PFSK-1 (cell line): Measurements from ENCODE around the gene NUDT15.

Experiments
- FOXP2 ChIP-seq: optimal IDR thresholded peaks from 2 replicates; pipeline ENCODE3; 2011; ENCODE audit warnings: borderline replicate concordance, control low read depth, inconsistent platforms; ENCODE audit not compliant: insufficient read depth; ENCODE audit errors: extremely low read length, extremely low read depth
- POLR2AphosphoS5 ChIP-seq: IDR thresholded peaks from 2 replicates; pipeline ENCODE4 v1.6.1; 2012; ENCODE audit warnings: low read depth, mild to moderate bottlenecking, control low read depth, low read length, moderate library complexity
- SIN3A ChIP-seq: IDR thresholded peaks from 2 replicates; pipeline ENCODE4 v1.6.1; 2012; ENCODE audit warnings: mild to moderate bottlenecking, low read length, moderate library complexity, borderline replicate concordance; ENCODE audit not compliant: insufficient read depth
- TAF1 ChIP-seq: IDR thresholded peaks from 2 replicates; pipeline ENCODE4 v1.6.1; 2012; ENCODE audit warnings: low read length, control low read depth, borderline replicate concordance; ENCODE audit not compliant: insufficient read depth
- TF ChIP-seq, protein P1 (sequence below), 2 experiments: IDR thresholded peaks; 2 replicates each; pipeline versions ENCODE4 v1.6.1 to v1.8.0; 2011 to 2012; ENCODE audit warnings: low read depth in 2 of 2, low read length in 2 of 2, control low read depth in 1 of 2, inconsistent platforms in 1 of 2, mild to moderate bottlenecking in 1 of 2, moderate library complexity in 1 of 2; ENCODE audit not compliant: insufficient read depth in 1 of 2

NUDT15 gene

DNA sequence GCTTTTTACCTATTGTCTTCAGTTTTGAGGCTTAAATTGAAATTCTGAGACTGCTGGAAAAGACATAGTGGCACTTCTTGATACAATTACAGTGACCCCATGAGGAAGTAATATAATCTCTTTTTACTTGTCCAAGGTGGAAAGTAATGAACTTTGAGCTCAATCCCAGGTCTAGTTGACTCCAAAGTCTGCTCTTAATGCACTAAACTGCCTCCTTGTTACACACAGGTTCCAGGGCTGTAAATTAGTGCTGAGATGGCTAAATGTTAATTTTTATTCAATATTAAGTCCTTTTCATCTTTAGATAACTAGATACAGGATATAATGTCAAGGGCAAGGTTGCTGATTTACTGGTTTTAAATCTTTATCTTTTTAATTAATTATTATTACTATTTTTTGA, 2.5 kb downstream of the NUDT15 start:
- no peak for TF ChIP-seq TAF1
- TF ChIP-seq SIN3A: no peak
- TF ChIP-seq FOXP2: no peak
- no peak for TF ChIP-seq POLR2AphosphoS5
- TF ChIP-seq, protein P1, sequence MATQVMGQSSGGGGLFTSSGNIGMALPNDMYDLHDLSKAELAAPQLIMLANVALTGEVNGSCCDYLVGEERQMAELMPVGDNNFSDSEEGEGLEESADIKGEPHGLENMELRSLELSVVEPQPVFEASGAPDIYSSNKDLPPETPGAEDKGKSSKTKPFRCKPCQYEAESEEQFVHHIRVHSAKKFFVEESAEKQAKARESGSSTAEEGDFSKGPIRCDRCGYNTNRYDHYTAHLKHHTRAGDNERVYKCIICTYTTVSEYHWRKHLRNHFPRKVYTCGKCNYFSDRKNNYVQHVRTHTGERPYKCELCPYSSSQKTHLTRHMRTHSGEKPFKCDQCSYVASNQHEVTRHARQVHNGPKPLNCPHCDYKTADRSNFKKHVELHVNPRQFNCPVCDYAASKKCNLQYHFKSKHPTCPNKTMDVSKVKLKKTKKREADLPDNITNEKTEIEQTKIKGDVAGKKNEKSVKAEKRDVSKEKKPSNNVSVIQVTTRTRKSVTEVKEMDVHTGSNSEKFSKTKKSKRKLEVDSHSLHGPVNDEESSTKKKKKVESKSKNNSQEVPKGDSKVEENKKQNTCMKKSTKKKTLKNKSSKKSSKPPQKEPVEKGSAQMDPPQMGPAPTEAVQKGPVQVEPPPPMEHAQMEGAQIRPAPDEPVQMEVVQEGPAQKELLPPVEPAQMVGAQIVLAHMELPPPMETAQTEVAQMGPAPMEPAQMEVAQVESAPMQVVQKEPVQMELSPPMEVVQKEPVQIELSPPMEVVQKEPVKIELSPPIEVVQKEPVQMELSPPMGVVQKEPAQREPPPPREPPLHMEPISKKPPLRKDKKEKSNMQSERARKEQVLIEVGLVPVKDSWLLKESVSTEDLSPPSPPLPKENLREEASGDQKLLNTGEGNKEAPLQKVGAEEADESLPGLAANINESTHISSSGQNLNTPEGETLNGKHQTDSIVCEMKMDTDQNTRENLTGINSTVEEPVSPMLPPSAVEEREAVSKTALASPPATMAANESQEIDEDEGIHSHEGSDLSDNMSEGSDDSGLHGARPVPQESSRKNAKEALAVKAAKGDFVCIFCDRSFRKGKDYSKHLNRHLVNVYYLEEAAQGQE (IDR thresholded peaks at IDR 0.05; ENCODE audit: insufficient read depth in 1 of 2, low read depth in 2 of 2, low read length in 2 of 2): no peak

DNA sequence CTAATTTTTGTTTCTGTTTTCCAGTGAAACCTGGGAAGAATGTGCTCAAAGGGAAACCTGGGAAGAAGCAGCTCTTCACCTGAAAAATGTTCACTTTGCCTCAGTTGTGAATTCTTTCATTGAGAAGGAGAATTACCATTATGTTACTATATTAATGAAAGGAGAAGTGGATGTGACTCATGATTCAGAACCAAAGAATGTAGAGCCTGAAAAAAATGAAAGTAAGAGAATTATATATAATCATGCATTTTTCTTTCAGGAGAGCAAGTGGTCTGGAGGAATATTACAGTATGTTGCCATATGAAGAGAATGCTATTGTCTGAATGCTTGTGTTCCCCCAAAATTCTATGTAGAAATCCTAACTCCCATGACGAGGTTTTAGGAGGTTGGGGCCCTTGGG, 3.4 kb downstream of the NUDT15 start:
- TF ChIP-seq TAF1 (no peak), FOXP2 (no peak), SIN3A (no peak), POLR2AphosphoS5 (no peak)
- TF ChIP-seq, protein P1 (IDR thresholded peaks at IDR 0.05; ENCODE audit: insufficient read depth in 1 of 2, low read depth in 2 of 2, low read length in 2 of 2): no peak

DNA sequence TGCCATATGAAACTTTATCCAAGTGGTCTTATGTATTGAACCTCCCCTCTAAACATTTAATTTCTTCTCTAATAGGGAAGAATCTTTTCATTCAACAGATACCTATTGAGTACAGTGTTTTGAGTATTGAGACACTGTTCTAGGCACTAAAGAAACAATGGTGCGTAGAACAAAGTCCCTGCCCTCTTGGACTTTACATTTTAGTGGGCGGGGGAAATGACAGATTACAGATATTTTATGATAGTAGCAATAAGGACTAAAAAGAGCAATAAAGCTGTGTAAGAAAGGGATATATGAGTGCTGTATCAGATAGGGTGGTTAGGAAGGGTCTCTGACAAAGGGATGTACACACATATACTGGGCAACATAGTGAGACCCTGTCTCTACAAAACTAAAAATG, 5.4 kb downstream of the NUDT15 start:
- TF ChIP-seq TAF1: no peak
- no peak for TF ChIP-seq SIN3A
- TF ChIP-seq FOXP2: no peak
- TF ChIP-seq POLR2AphosphoS5: no peak
- TF ChIP-seq, protein P1 (IDR thresholded peaks at IDR 0.05; ENCODE audit: insufficient read depth in 1 of 2, low read depth in 2 of 2, low read length in 2 of 2): no peak

DNA sequence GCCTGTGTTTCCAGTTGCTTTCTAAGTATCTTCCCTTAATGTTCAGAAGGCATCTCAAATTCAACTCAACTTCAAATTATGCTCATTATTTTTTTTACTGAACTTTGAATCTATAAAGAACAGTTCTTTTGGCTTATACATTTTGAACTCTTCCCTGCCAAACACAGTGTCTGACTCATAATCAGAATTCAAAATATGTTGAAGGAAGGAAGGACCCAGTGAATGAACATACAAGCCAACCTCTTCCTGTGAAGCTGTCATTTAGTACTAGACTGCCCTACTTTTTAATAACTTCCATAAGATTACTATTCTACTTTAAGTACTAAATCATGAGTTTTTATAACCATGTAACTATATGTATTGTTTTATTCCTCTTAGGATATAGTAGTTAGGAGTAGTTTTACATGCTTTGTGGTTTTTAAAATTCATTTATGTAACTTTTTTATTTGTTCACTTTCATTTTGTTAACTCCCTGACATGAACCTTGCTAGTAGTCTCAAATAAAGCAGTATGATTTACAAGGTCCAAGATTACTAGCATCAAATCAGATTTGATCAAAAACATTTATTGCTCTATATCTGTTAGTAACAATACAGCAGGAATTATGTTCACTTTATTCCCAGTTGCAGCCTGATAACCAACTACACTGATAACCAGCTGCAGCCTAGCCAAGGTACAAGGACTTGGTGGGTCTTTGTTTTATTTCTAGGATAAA, 6.4 kb downstream of the NUDT15 start:
- TF ChIP-seq, protein P1 (IDR thresholded peaks at IDR 0.05; ENCODE audit: insufficient read depth in 1 of 2, low read depth in 2 of 2, low read length in 2 of 2): no peak
- TF ChIP-seq FOXP2 (no peak), POLR2AphosphoS5 (no peak), TAF1 (no peak), SIN3A (no peak)

DNA sequence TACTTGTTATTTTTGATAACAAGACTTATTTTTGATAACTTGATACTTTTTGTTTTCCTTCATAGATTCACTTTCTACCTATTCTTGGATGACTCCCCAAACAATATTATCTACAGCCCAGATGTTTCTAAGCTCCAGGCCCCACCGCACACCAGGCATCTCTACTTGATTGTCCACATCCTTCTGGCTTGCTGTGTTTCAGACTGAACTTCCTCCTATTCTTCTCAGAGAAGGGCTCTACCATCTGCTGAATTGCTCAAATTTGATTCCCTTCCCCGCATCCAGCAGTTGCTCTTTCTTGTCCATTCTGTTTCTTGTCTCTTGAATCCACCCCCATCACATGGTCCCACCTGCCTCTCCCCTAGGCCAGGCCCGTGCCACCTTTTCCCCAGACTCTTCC, 13.0 kb downstream of the NUDT15 start:
- TF ChIP-seq TAF1 (no peak), SIN3A (no peak)
